MV-4-11 (cell line): ENCODE results near the gene ITPR3.

ENCODE experiments used
- DNase-seq: peaks from one replicate; lab custom pipeline; 2025; lab: John Stamatoyannopoulos, UW

Gene ITPR3

DNA sequence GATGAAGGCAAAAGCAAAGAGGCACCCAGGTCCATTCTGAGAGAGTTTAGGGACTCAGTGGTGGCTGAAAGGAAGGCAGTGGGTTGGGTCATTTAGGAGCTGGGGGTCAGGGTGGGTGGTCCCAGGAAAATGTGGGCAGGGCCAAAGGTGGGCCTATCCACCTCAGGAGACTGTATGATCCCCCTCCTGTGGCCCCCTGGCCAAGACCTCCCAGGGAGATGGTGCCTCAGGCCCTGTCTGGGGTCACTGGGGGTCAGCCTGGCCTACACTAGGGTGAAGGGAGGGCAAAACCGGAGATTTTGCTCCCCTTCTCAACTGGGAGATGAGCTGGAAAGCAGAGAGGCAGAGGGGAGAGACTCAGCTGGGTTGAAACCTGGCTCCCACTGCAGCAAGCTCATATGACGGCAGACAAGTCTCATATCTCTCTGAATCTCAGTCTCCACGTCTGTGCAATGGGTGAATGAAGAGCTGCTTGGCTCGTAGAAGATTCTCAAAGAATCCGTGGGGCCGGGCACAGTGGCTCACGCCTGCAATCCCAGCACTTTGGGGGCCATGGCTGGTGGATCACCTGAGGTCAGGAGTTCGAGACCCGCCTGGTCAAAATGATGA, 29.6 kb upstream of the ITPR3 start:
- no peak for DNase-seq

DNA sequence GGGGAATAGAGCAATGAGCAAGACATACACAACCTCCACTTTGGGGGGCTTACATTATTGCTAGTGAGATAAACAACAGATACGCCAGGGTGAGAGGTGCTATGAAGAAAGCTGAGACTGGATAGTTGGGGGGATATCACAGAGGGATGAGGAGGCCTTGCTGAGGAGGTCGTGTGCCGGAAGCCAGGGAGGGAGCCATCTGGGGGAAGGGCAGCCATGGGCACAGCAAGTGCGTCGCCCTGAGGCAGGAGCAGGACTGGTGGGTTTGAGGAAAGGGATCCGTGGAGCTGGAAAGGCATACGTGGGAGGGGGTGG, 28.9 kb upstream of the ITPR3 start:
- DNase-seq, result no peak

DNA sequence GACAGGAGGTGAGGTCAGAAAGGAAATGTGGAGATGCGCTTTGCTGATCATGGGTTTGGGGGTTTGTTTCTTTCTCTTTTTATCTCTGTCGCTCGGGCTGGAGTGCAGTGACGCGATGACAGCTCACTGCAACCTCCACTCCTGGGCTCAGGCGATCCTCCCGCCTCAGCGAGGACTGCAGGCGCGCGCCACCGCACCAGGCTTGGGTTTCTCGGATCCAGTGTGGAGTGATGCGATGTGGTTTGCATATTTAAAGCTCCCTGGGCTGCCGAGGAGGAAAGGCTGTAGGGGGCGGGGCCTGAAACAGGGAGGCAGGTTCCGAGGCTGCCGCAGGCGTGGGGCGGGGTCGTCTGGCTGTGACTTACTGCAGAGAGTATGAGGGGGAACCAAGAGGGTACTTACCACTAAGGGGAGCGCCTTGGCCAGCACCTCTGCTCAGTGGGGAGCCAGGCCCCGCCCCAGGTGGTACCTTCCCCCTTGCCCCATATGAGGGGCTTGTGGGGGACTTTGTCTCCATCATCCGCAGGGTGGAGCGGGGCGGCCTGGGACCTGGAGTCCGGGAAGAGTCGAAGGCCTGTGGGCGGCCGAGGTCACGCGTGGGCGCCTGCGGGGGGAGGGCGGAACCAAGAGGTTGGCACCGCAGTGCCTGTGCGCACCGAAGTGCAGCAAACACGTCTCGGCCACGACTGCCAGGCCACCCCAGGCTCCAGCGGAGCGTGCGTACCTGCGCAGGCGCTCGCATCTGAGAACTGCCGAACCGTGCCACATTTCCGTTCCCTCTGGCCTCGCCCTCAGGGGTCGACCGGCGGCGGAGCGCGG, 28.3 kb upstream of the ITPR3 start:
- no peak for DNase-seq

DNA sequence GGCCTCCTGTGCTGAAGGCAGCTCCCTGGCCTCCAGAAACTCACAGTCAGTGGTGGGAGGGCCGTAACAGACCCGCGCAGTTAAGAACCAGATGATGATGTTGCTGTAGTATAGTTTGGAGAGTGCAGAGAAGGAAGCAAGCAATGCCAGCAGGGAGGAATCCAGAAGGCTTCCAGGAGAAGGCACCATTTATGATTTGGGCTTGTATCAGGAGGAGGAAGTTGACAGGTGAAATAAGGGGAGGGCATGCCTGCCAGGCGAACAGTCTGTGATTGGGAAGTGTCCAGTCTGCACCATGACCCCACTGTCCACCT, 27.8 kb upstream of the ITPR3 start:
- no peak for DNase-seq

DNA sequence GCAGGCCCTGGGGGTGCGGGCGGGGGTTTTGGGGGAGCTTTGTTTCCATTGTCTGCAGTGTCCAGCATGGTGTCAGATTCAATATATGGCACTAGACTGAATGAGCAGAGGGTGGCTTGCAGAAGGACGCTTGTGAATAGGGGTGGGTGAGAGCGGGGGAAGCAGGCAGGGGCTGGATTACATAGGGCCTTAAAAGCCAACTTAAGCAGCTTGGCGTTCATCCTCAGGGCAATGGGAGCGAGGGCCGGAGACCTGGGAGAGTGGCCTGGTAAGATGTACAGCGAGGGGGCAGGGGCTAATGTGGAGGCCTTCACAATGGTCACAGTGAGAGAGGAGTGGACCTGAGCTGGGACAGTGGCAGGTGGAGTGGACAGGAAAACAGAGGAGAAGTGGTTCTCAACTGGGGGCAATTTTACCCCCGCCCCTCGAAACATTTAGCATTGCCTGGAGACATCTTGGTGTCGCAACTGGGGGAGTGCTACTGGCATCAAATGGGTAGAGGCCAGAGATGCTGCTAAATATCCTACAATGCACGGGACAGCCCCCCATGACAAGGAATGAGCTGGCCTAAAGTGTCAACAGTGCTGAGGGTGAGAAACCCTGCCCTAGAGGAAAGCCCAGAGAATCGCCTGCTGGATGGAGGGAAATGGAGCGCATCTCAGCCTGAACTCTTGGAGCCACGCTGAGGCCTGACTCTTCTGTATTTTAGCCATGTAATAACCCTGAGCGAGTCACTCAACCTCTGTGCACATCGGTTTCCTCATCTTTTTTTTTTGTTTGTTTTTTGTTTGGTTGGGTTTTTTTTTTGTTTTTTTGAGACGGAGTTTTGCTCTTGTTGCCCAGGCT, 25.9 kb upstream of the ITPR3 start:
- peak; percentile 50 for DNase-seq

DNA sequence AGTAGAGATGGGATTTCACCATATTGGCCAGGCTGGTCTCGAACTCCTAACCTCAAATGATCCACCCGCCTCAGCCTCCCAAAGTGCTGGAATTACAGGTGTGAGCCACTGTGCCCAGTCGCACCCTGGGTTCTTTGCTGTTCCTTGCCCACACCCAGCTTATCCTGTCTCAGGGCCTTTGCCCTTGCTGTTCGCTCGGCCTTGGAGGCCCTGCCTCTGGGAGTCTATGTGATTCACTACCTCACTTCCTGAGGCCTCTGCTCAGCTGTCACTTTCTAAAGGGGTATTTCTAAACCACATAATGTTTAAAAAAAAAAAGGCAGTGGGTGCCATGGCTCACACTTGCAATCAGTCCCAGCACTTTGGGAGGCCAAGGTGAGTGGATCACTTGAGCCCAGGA, 24.2 kb upstream of the ITPR3 start:
- DNase-seq, result peak; percentile 39

DNA sequence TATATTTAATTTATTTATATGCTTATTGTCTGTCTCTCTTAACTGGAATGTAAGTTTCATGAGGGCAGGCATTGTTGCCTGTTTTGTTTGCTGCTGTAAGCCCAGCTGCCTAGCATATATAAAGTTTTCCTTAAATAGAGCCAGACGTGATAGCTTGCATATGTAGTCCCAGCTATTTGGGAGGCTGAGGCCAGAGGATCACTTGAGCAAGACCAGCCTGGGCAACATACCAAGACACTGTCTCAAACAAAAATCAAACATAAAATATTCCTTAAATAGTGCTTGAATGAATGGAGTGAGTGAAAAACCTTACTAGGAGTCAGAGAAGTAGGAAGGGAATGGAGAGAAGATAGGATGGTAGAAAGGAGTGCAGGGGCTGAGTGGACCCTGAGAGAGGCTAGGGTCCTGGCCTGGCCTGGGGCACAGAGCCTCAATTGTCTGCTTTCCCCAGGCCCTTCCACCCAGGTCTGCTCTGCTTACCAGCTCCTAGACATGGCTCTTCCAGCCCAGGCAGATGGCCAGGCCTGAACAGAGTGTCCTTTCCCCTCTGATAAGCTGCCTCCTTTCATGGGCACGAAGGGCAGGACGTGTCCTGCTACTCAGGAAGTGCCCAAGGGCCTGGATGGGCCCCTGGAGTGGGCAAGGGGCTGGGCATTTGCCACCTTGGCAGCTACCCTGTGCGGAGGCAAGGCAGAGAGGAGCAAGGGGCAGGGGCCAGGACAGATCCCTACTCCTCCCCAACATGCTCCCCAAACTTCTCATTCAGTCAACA, 23.4 kb upstream of the ITPR3 start:
- DNase-seq, result no peak

DNA sequence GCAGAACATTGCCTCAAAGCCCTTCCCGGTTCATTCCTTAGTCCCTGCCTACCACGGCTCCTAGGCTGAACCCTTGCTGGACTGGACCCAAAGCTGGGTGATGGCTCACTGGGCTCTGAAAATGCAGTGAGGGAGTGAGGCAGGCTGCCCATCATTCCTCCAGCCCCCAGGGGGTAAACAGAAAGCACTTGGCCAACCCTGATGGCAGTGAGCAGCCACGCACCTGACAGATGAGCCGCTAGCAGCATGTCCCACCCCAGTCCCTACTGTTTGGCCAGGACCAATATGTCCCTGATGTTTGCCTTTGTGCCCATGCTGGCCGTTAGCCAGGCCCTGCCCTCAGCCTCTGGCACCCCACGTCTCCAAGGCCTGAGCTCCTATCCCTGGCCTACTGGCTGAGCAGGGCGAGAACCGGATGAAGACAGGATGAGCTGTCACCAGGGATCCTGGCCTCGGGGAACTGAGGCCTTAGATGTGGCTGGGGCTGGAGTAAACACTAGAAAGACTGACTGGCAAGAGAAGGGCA, 21.6 kb upstream of the ITPR3 start:
- no peak for DNase-seq

DNA sequence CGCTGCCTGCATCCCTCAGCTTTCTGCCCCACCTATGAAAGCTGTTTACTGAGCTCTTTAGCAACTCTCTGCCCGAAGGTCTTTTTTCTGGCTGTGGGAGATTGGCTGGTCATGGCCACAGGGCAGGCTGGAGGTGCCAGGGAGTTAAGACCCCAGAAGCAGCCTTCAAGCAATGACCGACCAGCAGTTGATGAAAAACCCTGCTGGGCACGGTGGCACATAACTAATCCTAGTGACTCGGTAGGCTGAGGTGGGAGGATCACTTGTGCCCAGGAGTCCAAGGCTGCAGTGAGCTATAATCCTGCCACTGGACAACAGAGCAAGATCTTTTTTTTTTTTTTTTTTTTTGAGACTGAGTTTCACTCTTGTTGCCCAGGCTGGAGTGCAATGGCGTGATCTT, 20.4 kb upstream of the ITPR3 start:
- DNase-seq, result no peak

DNA sequence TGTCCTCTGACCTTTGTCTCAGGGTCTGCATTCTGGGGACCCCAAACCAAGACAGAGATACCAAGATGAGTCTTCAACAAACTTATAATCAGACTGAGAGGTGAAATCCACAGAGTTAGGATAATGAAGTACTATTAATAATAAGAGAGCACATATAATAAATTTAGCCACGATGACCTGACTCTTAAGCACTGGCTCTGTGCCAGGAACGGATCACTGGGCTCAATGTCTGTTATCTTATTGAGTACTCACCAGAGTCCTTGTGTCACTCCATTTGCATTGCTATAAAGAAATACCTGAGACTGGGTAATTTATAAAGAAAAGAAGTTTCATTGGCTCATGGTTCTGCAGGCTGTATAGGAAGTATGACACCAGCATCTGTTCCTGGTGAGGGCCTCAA, 18.9 kb upstream of the ITPR3 start:
- no peak for DNase-seq

DNA sequence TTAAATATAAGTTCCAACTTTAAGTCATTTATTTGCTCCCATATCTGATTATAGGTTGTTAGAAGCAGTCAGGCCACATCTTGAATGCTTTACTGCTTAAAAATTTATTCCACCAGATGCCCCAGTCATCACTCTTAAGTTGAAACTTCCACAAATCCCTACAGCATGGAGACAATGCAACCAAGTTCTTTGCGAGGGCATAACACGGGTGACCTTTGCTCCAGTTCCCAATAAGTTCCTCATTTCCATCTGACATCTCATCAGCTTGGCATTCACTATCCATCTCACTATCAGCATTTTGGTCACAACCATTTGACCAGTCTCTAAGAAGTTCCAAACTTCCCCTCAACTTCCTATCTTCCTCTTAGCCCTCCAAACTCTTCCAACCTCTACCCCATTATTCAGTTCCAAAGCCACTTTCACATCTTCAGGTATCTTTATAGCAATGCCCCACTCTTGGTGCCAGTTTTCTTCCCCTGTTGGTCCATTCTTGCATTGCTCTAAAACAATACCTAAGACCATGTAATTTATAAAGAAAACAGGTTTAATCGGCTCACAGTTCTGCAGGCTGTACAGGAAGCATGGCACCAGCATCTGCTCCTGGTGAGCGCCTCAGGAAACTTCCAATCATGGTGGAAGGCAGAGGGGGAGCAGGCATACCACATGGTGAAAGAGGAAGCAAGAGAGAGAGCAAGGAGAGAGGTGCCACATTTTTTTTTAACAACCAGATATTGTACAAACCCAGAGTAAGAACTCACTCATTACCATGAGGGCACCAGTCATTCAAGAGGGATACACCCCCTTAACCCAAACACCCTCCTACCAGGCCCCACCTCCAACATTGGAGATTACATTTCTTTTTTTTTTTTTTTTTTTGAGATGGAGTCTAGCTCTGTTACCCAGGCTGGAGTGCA, 15.9 kb upstream of the ITPR3 start:
- peak; percentile 67 for DNase-seq

DNA sequence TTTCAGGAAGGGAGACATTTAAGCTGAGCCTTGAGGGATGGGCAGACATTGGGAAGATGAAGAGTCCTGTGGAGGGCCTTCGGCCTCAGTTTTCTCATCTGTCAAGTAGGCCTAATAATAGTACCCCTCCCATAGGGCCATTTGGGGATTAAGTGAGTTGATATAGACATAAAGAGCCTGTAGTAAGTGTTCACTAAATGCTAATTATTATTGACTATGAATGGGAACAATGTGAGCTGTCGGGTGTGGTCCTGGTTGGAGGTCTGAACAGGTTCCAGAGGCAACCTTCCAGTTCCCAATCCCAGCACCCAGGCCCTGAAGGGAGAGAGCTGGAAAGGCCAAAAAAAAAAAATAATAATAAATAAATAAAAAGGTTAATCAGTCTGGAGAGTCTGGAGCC, 14.5 kb upstream of the ITPR3 start:
- DNase-seq, result no peak

DNA sequence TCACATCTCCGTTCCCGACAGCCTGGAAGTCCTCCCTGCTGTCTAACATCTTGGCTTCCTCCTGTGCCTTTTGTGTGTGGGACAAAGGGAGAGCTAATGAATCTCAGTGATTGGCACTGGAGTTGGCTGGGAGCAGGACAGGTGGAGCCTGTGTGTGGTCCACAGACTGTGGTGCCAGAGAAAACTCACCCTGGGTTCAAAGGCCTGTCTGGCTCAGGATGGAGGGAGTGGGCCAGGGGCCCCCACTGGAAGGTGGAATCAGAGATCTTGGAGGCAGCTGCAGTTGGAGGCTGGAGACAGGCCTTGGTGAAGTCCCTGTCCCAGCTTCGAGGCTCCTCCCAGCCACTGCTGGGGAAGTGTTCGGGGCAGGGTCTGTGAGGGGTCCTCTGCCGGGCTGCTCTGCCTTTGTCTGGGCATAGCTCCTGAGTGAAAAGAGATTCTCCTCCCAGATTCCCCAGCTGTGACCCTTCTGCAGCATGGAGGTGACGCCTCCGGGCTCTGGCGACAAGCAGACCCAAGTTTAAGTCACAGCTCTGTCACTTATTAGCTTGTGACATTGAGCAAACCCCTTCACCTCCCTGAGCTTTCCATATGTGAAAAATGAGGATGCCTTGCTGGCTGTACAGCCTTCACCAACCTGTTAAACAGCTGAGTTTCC, 13.9 kb upstream of the ITPR3 start:
- no peak for DNase-seq

DNA sequence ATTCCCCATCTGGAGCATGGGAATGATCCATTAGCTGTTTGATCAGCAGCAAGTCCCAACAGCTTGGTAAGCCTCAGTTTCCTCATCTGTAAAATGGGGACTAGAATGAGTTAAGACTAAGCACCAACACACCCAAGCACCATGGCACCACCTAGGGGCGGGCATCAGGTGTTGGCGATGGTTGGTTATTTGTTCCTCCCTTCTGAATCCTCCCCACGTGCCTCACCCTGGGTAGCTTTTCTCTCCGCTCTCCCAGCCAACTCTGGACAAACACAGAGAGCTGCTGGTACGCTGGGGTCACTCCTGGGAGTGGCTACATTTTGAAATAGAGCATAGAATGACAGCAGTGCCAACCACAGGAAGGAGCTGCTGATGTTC, 13.3 kb upstream of the ITPR3 start:
- DNase-seq, result peak; percentile 5

DNA sequence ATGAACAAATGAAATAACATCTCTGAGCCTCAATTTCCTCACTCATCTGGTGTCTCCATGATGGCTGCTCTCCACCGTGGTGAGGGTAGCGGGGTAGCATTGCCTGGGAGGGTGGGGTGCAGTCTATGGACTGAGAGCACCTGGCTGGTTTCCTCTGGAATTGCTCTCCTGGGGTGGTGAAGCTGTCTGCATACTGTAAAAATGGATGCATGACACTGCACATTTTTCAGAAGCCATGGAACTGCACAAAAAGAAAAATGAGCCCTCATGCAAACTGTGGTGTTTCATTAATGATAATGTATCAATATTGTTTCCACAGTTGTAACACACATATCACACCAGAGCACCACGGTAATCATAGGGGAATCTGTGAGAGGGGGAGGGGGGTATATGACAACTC, 12.1 kb upstream of the ITPR3 start:
- no peak for DNase-seq

DNA sequence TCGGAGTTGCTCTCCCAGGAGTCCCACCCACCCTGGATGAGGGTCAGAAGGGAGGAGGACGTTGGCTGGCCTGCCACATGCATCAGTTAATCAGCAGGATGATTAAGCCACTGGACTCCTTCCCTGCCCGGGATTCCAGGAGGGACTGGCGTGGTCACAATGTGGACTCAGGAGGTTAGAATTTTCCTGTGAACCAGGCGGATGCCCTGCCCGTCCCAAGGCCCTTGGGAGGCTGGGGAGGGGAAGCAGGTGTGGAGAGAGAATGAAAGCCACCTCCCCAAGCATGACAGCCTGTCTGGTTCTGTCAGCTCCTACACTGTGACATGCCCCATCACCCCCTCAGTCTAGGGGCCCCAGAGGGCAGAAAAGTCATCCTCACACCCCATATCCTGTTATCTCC, 11.6 kb upstream of the ITPR3 start:
- DNase-seq, result no peak

DNA sequence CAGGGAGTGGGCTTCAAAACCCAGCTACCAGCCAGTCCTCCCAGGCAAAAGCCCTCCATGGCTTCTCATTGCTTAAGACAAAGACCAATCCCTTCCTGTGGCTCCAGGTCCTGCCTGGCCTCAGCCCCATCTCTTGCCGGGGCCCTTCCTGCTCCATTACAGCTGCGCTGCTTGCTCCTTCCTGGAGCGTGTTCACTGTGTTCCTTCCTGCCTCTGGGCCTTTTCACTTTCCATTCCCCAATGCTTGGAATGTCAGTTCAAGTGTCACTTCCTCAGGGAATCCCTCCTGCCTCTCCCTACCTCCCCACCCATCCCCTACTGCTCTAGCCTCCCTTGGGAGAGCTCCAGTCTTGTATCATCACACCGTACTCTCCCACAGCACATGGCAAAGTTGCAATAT, 11.1 kb upstream of the ITPR3 start:
- DNase-seq, result no peak

DNA sequence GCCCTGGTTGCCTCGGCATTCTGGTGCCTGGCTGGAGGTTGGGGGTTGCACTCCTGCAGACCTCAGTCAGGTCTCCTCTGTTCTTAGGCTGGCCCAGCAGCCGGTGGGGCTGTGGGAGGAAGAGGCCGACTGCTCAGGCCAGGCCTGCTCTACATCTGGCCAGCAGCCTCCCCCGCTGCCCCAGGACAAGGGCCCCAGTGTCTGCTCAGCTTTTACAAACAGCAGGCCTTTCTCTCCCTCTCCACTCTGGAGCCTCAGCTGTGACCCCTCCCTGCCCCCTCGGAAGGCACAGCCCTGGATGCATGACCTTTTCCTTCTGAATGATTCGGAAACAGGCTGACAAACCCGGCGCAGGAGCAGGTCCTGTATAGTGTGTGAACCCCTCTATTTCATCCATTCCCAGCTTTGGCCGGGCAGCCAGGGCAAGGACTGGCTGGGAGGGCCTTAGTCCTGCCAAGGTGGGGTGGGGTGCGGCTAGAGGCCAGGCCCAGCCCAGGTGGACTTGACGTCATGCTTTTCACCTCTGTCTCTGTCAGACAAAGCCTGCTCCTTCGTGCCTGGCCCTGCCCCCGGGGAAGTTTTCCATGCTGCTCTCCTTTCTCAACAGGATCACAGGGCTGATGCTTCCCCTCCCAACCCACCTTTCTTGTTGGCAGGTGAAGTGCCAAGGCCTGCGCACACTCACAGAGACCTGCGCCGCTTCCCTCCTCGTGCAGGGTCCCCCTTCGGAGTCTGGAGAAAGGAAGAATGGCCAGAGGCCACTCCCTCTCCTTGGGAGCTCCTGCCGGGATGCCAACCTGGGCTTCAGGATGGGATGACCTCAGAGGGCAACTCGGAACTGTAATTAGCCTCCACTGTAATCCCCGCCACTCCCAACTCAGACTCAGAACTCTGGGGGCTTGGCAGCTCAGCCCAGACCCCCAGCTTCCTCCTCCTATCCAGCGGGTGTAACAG, 10.1 kb upstream of the ITPR3 start:
- DNase-seq, result no peak

DNA sequence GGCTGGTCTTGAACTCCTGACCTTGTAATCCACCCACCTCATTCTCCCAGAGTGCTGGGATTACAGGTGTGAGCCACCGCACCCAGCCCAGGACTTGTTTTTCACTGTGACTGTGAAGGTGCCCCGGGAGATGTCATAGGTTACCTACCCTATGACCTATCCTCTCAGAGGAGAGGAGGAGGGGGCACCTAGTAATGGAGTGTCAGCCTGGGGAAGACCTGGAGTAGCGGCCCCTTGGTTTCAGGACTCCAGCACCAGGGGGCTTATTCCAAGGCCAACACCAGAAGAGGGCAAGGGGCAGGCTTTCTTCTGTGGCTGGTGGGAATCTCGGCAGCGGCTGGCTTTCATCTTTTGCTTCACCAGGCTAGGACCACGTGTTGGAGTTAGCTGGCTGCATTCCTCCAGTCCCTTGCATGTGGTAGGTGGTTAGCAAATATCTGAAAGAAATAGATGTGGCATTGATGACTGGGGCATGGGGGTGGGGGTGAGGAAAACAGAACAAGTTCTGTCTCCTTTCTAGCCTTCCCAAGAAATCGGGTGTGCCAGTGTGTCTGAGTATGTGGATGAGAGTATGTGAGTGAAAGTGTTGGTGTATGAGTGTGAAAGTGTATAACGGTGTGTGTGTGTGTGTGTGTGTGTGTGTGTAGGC, 7.9 kb upstream of the ITPR3 start:
- DNase-seq, result no peak
